HepG2 (cell line): ENCODE data around the gene STK17A. TPM values are rescaled to one million over a fixed set of nuclear protein-coding genes. Genes with fewer than 3 reads are reported as not detected.

Experiments
- ATAC-seq: fragments of 200-7000 bp; cut with Tn5 transposase; 3 replicates; pipeline ENCODE4 v1.9.1; 2020; ENCODE audit warnings: mild to moderate bottlenecking, moderate library complexity
- BruUV-seq: library from RNA; stranded (reverse); fragments of 400-500 nt; replicated peaks from 2 replicates; lab custom pipeline; 2021; lab: Mats Ljungman, UMichigan
- CTCF ChIA-PET: fragments of 300-600 bp; formaldehyde crosslinking; extraction: SDS; loops from one replicate; lab custom pipeline; 2021; ENCODE audit warnings: low total read pairs, inconsistent platforms, low intra/inter-chr PET ratio; lab: Yijun Ruan, JAX
- POLR2A ChIA-PET: fragments of 350-600 bp; sonication (Branson Sonifier 250); formaldehyde crosslinking; loops from one replicate; lab custom pipeline; 2020; ENCODE audit warnings: antibody characterized with exemption, inconsistent platforms; lab: Yijun Ruan, JAX
- DNase-seq: peaks from one replicate; pipeline ENCODE4 v3.0.0-alpha.2; 2015; ENCODE audit warnings: low spot score
- FAIRE-seq: peaks from 3 replicates; lab custom pipeline; 2011; peaks lifted over from hg19 to GRCh38; lab: Jason Lieb, UNC
- H2AFZ ChIP-seq: one replicate; pipeline ENCODE4 v1.6.1; 2011; ENCODE audit warnings: low read length, inconsistent platforms
- H3K27ac ChIP-seq: fragments of 300-600 bp; 3 replicates; pipeline ENCODE4 v1.8.0; 2011; ENCODE audit warnings: mixed run types, mild to moderate bottlenecking, mixed read lengths, low read length, inconsistent platforms; ENCODE audit not compliant: insufficient read depth; ENCODE audit errors: extremely low read length
- H3K27me3 ChIP-seq, 2 experiments: fragments of 200-600 bp in 1 of 2; 2 replicates in 1 of 2; 3 replicates in 1 of 2; pipeline versions ENCODE4 v1.6.0 to v1.8.0; 2011; ENCODE audit warnings: low read length in 2 of 2, mild to moderate bottlenecking in 2 of 2, moderate library complexity in 2 of 2, inconsistent platforms in 1 of 2; ENCODE audit not compliant: insufficient read depth in 2 of 2, control insufficient read depth in 1 of 2
- H3K36me3 ChIP-seq, 2 experiments: fragments of 200-600 bp in 1 of 2; replicated peaks in 1 of 2; 2 replicates in 1 of 2; 3 replicates in 1 of 2; pipeline versions ENCODE4 v1.5.1 to v1.8.0; 2011; ENCODE audit warnings: low read length in 2 of 2, inconsistent platforms in 1 of 2; ENCODE audit not compliant: insufficient read depth in 2 of 2, control insufficient read depth in 1 of 2
- H3K4me1 ChIP-seq: 2 replicates; pipeline ENCODE4 v1.5.1; 2012; ENCODE audit warnings: low read length, inconsistent platforms; ENCODE audit not compliant: insufficient read depth
- H3K4me2 ChIP-seq: 2 replicates; pipeline ENCODE4 v1.6.0; 2011; ENCODE audit warnings: low read depth, low read length, inconsistent platforms
- H3K4me3 ChIP-seq, 3 experiments: fragments of 200-600 bp in 1 of 3; sonication (generic), shearing (Covaris generic) in 1 of 3; replicated peaks in 1 of 3; 2 replicates each; pipeline ENCODE4 v1.5.1; 2011 to 2016; ENCODE audit warnings: low read length in 3 of 3, inconsistent platforms in 2 of 3, low read depth in 2 of 3, mild to moderate bottlenecking in 2 of 3, control low read depth in 1 of 3, mixed read lengths in 1 of 3; ENCODE audit not compliant: insufficient read depth in 1 of 3
- H3K79me2 ChIP-seq: one replicate; pipeline ENCODE4 v1.6.1; 2011; ENCODE audit warnings: low read length, inconsistent platforms; ENCODE audit not compliant: insufficient read depth
- H3K9ac ChIP-seq: 2 replicates; pipeline ENCODE4 v1.6.0; 2011; ENCODE audit warnings: mild to moderate bottlenecking, low read depth, low read length, inconsistent platforms; ENCODE audit not compliant: insufficient read depth
- H3K9me3 ChIP-seq: 2 replicates; pipeline ENCODE4 v1.5.1; 2012; ENCODE audit warnings: mild to moderate bottlenecking, low read length
- H4K20me1 ChIP-seq: 2 replicates; pipeline ENCODE4 v1.6.0; 2011; ENCODE audit warnings: inconsistent platforms, mild to moderate bottlenecking, low read length, moderate library complexity; ENCODE audit not compliant: insufficient read depth
- GPN1 ChIP-seq: sonication (generic); formaldehyde crosslinking; IDR thresholded peaks from 2 replicates; pipeline ENCODE4 v1.5.1; 2020; ENCODE audit warnings: missing genetic modification reagents, borderline replicate concordance
- HNRNPUL1 ChIP-seq: fragments of 200-400 bp; formaldehyde crosslinking; IDR thresholded peaks from 2 replicates; pipeline ENCODE4 v1.6.1; 2017; ENCODE audit warnings: low read depth, mild to moderate bottlenecking, low read length, moderate library complexity
- IKZF4 ChIP-seq: sonication (generic); formaldehyde crosslinking; IDR thresholded peaks from 2 replicates; pipeline ENCODE4 v1.5.1; 2020; ENCODE audit warnings: borderline replicate concordance, mild to moderate bottlenecking, low read depth, missing genetic modification reagents; ENCODE audit errors: not compliant biosample characterization
- MED13 ChIP-seq: sonication (generic); formaldehyde crosslinking; IDR thresholded peaks from 2 replicates; pipeline ENCODE4 v1.5.0; 2020; ENCODE audit warnings: missing genetic modification reagents
- ZNF331 ChIP-seq: sonication (generic); formaldehyde crosslinking; IDR thresholded peaks from 2 replicates; pipeline ENCODE4 v1.4.0; 2020; ENCODE audit warnings: missing genetic modification reagents
- ZNF543 ChIP-seq: sonication (generic); formaldehyde crosslinking; IDR thresholded peaks from 2 replicates; pipeline ENCODE4 v1.4.0; 2020; ENCODE audit warnings: mild to moderate bottlenecking, missing genetic modification reagents
- WGBS: methylation state at CpG from one replicate; pipeline ENCODE4 v1.1.6; 2017; ENCODE audit warnings: low lambda C conversion rate; 5-methylcytosine and 5-hydroxymethylcytosine counted together
- in situ Hi-C: cut with HindIII; loops from 2 replicates; pipeline ENCODE4 v1.10.0; 2017; ENCODE audit warnings: low pct_unique_long_range_greater_than_20kb; ENCODE audit not compliant: extremely low pct_ligation_motif_present
- intact Hi-C: fragments of 100-400 bp; cut with micrococcal nuclease; formaldehyde crosslinking; loops from one replicate; pipeline ENCODE4 v1.10.0; 2022; ENCODE audit not compliant: unreplicated experiment
- polyA plus RNA-seq, 8 experiments: library from polyadenylated mRNA; depleted of rRNA in 3 of 8; stranded (reverse) in 7 of 8; unstranded in 1 of 8; fragments of >200 nt; fragmentation: Illumina TruSeq in 4 of 8; extraction: Trizol in 4 of 8; gene quantifications; 2 replicates each; pipeline versions ENCODE4 v1.2.1 to v1.2.3, GENCODE V29; 2011 to 2016; ENCODE audit warnings: low read depth in 4 of 8, missing spikeins in 1 of 8, mixed read lengths in 1 of 8; ENCODE audit not compliant: insufficient read depth in 1 of 8
- total RNA-seq, 5 experiments: library from RNA; depleted of rRNA; stranded (reverse); fragments of >200 nt; fragmentation: Illumina TruSeq; extraction: Trizol; gene quantifications; 2 replicates each; pipeline ENCODE4 v1.2.3, GENCODE V29; 2016; ENCODE audit warnings: low read depth in 1 of 5
- TF ChIP-seq, protein P1 (sequence below): sonication (generic); formaldehyde crosslinking; IDR thresholded peaks from 2 replicates; pipeline ENCODE4 v1.4.0; 2020; ENCODE audit warnings: missing genetic modification reagents, borderline replicate concordance
- TF ChIP-seq, protein P2 (sequence below): sonication (generic); formaldehyde crosslinking; IDR thresholded peaks from 2 replicates; pipeline ENCODE4 v1.9.0; 2021; ENCODE audit warnings: missing genetic modification reagents, borderline replicate concordance
- TF ChIP-seq, protein P3 (sequence below): sonication (generic); formaldehyde crosslinking; conservative IDR thresholded peaks from 2 replicates; pipeline ENCODE4 v1.5.0; 2020; ENCODE audit warnings: missing genetic modification reagents

The STK17A gene
- total and polyA plus RNA-seq, 2 of the 13 experiments (the other 11 are each of a cell fraction or from before 2014, with no cell fraction given): 18.6 to 24.3 TPM

DNA sequence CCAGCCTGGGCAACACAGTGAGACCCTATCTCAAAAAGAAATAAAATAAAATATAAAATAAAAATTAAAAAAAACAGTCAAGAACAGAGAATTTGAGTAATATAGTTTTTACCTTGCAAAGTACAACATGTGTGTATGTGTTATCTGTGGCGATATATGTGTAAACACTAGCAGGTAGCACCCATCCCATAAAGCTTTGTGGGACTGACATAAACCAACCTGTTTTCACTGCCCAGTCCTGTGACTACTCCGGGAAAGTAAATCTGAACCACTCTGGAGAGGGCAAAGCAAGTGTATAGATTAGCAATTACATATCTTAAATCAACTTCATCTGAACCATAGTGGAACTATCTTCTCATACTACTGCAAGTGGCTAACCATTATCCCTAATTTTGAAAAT lies 74.1 kb downstream of the STK17A start:
- Histone ChIP-seq H3K9me3 (no peaks in the 10 kb centered on the region), H3K4me1 (peaks cover 70% of the 10 kb centered on the region), H3K4me3 (no peak overlapping the region)
- no peak for ATAC-seq
- ChIA-PET POLR2A (no interaction called here), CTCF (no interaction called here)
- no peak for FAIRE-seq
- TF ChIP-seq ZNF543 (no peak), MED13 (CRISPR knock-in tag) (no peak), HNRNPUL1 (no peak), ZNF331 (CRISPR knock-in tag) (no peak), GPN1 (CRISPR knock-in tag) (no peak), IKZF4 (CRISPR knock-in tag) (no peak)
- TF ChIP-seq, protein P1, sequence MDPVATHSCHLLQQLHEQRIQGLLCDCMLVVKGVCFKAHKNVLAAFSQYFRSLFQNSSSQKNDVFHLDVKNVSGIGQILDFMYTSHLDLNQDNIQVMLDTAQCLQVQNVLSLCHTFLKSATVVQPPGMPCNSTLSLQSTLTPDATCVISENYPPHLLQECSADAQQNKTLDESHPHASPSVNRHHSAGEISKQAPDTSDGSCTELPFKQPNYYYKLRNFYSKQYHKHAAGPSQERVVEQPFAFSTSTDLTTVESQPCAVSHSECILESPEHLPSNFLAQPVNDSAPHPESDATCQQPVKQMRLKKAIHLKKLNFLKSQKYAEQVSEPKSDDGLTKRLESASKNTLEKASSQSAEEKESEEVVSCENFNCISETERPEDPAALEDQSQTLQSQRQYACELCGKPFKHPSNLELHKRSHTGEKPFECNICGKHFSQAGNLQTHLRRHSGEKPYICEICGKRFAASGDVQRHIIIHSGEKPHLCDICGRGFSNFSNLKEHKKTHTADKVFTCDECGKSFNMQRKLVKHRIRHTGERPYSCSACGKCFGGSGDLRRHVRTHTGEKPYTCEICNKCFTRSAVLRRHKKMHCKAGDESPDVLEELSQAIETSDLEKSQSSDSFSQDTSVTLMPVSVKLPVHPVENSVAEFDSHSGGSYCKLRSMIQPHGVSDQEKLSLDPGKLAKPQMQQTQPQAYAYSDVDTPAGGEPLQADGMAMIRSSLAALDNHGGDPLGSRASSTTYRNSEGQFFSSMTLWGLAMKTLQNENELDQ (CRISPR knock-in tag): no peak
- TF ChIP-seq, protein P2, sequence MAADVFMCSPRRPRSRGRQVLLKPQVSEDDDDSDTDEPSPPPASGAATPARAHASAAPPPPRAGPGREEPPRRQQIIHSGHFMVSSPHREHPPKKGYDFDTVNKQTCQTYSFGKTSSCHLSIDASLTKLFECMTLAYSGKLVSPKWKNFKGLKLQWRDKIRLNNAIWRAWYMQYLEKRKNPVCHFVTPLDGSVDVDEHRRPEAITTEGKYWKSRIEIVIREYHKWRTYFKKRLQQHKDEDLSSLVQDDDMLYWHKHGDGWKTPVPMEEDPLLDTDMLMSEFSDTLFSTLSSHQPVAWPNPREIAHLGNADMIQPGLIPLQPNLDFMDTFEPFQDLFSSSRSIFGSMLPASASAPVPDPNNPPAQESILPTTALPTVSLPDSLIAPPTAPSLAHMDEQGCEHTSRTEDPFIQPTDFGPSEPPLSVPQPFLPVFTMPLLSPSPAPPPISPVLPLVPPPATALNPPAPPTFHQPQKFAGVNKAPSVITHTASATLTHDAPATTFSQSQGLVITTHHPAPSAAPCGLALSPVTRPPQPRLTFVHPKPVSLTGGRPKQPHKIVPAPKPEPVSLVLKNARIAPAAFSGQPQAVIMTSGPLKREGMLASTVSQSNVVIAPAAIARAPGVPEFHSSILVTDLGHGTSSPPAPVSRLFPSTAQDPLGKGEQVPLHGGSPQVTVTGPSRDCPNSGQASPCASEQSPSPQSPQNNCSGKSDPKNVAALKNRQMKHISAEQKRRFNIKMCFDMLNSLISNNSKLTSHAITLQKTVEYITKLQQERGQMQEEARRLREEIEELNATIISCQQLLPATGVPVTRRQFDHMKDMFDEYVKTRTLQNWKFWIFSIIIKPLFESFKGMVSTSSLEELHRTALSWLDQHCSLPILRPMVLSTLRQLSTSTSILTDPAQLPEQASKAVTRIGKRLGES: no peak
- TF ChIP-seq, protein P3, sequence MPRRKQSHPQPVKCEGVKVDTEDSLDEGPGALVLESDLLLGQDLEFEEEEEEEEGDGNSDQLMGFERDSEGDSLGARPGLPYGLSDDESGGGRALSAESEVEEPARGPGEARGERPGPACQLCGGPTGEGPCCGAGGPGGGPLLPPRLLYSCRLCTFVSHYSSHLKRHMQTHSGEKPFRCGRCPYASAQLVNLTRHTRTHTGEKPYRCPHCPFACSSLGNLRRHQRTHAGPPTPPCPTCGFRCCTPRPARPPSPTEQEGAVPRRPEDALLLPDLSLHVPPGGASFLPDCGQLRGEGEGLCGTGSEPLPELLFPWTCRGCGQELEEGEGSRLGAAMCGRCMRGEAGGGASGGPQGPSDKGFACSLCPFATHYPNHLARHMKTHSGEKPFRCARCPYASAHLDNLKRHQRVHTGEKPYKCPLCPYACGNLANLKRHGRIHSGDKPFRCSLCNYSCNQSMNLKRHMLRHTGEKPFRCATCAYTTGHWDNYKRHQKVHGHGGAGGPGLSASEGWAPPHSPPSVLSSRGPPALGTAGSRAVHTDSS (CRISPR knock-in tag): no peak
- TF ChIP-seq, all 625 proteins: peak for 0
- intact Hi-C loops: loop anchor here (5.0 kb wide), 1 partner anchor 35 kb away; no protein-coding TSS in a partner anchor
- Histone ChIP-seq H4K20me1 (no peaks in the 10 kb centered on the region), H3K79me2 (peaks cover 72% of the 10 kb centered on the region), H3K4me2 (no peak overlapping the region), H3K36me3 (peaks cover 1 to 6% of the 10 kb centered on the region in 2 experiments; a peak in 3 of 5 replicates), H3K9ac (no peak overlapping the region), H3K27ac (peak overlapping the region; percentile 94), H2AFZ (no peak overlapping the region), H3K27me3 (no peaks in the 10 kb centered on the region)
- WGBS: 94% methylated on average over 2 of the region's 2 CpGs
- no peak for DNase-seq
- in situ Hi-C loops: no loop called here
- no TSS peak for BruUV-seq
